ENCODE data around the gene FGFBP3.
A peak's percentile ranks its signal among the peaks of the same experiment; 100 is the strongest.

FGFBP3 gene

DNA sequence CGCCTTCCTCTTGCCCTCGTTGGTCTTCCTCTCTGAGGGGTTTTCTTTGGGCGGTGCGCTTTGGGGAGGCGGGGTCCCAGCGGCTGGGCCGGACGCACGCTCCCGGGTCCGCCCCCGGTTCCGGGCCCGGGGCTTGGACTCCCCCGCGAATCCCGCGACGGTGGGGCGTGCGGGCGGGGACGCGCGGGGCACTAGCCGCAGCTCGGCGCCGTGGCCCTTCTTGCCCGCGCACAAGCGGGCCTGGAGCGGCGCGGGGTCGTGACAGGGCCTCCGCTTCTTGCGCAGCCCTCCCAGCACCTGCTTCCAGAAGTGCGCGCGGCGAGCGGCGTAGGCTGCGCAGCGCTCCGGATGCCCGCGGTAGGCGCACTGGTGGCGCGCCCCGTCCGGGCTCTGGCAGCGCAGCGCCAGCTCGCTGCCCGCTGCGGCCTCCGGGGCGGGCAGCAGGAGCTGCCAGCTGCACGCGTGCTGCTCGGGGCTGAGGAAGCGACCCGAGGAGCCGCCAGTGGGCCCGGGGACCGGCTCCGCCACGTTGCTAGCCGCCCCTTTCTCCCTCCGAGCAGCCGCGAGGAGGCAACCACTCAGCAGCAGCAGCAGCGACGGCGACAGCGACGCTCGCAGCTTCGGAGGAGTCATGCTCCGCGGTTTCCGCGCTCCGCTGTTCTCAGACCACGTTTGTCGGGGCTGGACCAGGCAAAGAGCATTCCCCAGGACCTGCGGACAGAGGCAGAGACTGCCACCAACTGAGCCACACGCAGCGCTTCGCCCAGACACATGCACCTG is 759 bp downstream of the FGFBP3 start:
- Histone ChIP-seq H3K27ac (ENCODE audit: low read length) (no peak overlapping the region; the same call in 1 of the 2 replicates), H4K20me1 (ENCODE audit: insufficient read depth, low read length) (no peaks in the 10 kb centered on the region), H3K9ac (ENCODE audit: low read length) (peak overlapping the region; percentile 75), H3K27me3 (ENCODE audit: low read depth, low read length) (no peaks in the 10 kb centered on the region), H3K9me3 (ENCODE audit: insufficient read depth, low read length) (no peaks in the 10 kb centered on the region), H3K4me2 (ENCODE audit: low read length) (peak overlapping the region; percentile 94), H3K4me1 (ENCODE audit: low read length) (no peaks in the 10 kb centered on the region), H3K79me2 (ENCODE audit: low read length) (0 out of 2 replicates have a peak, but pooled peaks cover 7% of the 10 kb centered on the region), H2AFZ (ENCODE audit: low read depth, low read length) (peak overlapping the region; percentile 93), H3K36me3 (replicated peaks; ENCODE audit: low read depth, low read length) (no peaks in the 10 kb centered on the region), H3K4me3 (ENCODE audit: low read length) (peak overlapping the region; percentile 91)
- TF ChIP-seq, protein P1, sequence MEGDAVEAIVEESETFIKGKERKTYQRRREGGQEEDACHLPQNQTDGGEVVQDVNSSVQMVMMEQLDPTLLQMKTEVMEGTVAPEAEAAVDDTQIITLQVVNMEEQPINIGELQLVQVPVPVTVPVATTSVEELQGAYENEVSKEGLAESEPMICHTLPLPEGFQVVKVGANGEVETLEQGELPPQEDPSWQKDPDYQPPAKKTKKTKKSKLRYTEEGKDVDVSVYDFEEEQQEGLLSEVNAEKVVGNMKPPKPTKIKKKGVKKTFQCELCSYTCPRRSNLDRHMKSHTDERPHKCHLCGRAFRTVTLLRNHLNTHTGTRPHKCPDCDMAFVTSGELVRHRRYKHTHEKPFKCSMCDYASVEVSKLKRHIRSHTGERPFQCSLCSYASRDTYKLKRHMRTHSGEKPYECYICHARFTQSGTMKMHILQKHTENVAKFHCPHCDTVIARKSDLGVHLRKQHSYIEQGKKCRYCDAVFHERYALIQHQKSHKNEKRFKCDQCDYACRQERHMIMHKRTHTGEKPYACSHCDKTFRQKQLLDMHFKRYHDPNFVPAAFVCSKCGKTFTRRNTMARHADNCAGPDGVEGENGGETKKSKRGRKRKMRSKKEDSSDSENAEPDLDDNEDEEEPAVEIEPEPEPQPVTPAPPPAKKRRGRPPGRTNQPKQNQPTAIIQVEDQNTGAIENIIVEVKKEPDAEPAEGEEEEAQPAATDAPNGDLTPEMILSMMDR (IDR thresholded peaks at IDR 0.05; ENCODE audit: low read depth, low read length): peak; percentile 48
- no peak for TF ChIP-seq EZH2phosphoT487 (IDR thresholded peaks at IDR 0.05; ENCODE audit: low read depth)

DNA sequence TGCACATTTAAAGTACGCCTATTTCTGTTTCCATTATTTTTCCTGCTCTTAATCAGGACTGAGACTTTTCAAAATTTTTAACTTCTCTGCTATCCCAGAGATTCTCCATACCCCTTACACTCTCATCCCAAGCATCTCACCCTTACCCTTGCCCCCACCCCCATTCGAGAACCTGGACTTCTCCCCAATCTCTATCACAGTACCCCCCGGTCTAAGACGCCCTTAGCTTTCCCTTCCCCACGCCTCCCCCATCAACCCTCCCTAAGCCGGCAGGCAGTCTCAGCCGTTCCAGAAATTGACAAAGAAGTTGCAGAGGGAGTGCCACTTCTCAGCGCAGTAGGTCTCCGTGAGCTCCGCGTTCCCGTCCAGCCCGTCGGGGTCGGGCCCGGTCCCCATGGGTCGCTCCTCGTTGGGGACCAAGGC is 1.4 kb downstream of the FGFBP3 start:
- Histone ChIP-seq H3K27ac (ENCODE audit: low read length) (no peak overlapping the region), H4K20me1 (ENCODE audit: insufficient read depth, low read length) (no peaks in the 10 kb centered on the region), H3K9ac (ENCODE audit: low read length) (peak overlapping the region; percentile 75), H3K4me1 (ENCODE audit: low read length) (no peaks in the 10 kb centered on the region), H3K9me3 (ENCODE audit: insufficient read depth, low read length) (no peaks in the 10 kb centered on the region), H2AFZ (ENCODE audit: low read depth, low read length) (peak overlapping the region; percentile 65; the same call in 1 of the 2 replicates), H3K27me3 (ENCODE audit: low read depth, low read length) (no peaks in the 10 kb centered on the region), H3K79me2 (ENCODE audit: low read length) (0 out of 2 replicates have a peak, but pooled peaks cover 7% of the 10 kb centered on the region), H3K36me3 (replicated peaks; ENCODE audit: low read depth, low read length) (no peaks in the 10 kb centered on the region), H3K4me3 (ENCODE audit: low read length) (peak overlapping the region; percentile 91), H3K4me2 (ENCODE audit: low read length) (peak overlapping the region; percentile 94)
- TF ChIP-seq, protein P1 (IDR thresholded peaks at IDR 0.05; ENCODE audit: low read depth, low read length): no peak
- no peak for TF ChIP-seq EZH2phosphoT487 (IDR thresholded peaks at IDR 0.05; ENCODE audit: low read depth)

DNA sequence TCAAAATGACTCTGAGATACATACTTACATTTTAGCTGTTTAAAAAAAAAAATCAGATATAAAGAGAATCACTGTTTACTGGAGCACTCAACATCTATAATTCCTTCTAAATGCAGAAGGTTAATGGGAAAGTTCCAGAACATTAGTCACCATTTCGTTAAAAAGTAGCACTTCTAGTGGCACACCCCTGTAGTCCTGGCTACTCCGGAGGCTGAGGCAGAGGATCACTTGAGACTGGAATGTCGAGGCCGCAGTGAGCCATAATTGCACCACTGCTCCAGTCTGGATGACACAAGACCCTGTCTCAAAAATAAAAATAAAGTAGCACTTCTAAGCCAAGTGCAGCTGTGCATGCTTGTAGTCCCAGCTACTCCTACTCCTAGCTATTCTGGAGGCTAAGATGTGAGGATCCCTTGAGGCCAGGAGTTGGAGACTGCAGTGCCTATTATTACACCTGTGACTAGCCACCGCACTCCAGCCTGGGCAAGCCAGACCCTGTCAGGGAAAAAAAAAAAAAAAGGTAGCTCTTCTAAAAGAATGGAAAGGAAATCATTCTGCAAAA is 2.2 kb downstream of the FGFBP3 start:
- H3K9ac ChIP-seq (ENCODE audit: low read length): no peak overlapping the region
- H3K27me3 ChIP-seq (ENCODE audit: low read depth, low read length): no peaks in the 10 kb centered on the region
- H3K27ac ChIP-seq (ENCODE audit: low read length): no peak overlapping the region
- H3K4me3 ChIP-seq (ENCODE audit: low read length): no peak overlapping the region
- TF ChIP-seq, protein P1 (IDR thresholded peaks at IDR 0.05; ENCODE audit: low read depth, low read length): no peak
- TF ChIP-seq EZH2phosphoT487 (IDR thresholded peaks at IDR 0.05; ENCODE audit: low read depth): no peak
- no peaks in the 10 kb centered on the region for H3K4me1 ChIP-seq (ENCODE audit: low read length)
- H3K4me2 ChIP-seq (ENCODE audit: low read length): no peak overlapping the region
- no peak overlapping the region for H2AFZ ChIP-seq (ENCODE audit: low read depth, low read length)
- H3K9me3 ChIP-seq (ENCODE audit: insufficient read depth, low read length): no peaks in the 10 kb centered on the region
- H4K20me1 ChIP-seq (ENCODE audit: insufficient read depth, low read length): no peaks in the 10 kb centered on the region
- 0 out of 2 replicates have a peak, but pooled peaks cover 7% of the 10 kb centered on the region for H3K79me2 ChIP-seq (ENCODE audit: low read length)
- no peaks in the 10 kb centered on the region for H3K36me3 ChIP-seq (replicated peaks; ENCODE audit: low read depth, low read length)

Data from OCI-LY3 (cell line).